ENCODE measurements around the gene FZD4.
"Not testable (repeated sequence)": the region's sequence is repeated elsewhere in the genome, so short reads cannot be mapped to it uniquely, and the experiment has no call there.

Gene FZD4

GRCh38 chr11:86972734-86973133 lies 17.5 kb upstream of the FZD4 start:
- DNase-seq, result no peak

GRCh38 chr11:86969258-86969657 lies 14.1 kb upstream of the FZD4 start:
- DNase-seq, result no peak

GRCh38 chr11:86967601-86968000 lies 12.4 kb upstream of the FZD4 start:
- not testable (repeated sequence) for DNase-seq

GRCh38 chr11:86957976-86958646 lies 2.9 kb upstream of the FZD4 start:
- peak; percentile 35 for DNase-seq

GRCh38 chr11:86956905-86957195 lies 1.7 kb upstream of the FZD4 start:
- no peak for DNase-seq

GRCh38 chr11:86955111-86955360 lies 159 bp downstream of the FZD4 start:
- DNase-seq, result no peak

- DNase-seq, result peak; percentile 71
Observed at GRCh38 chr11:86954269-86955110, 705 bp downstream of the FZD4 start.

GRCh38 chr11:86952221-86952875 lies 2.8 kb downstream of the FZD4 start:
- DNase-seq, result no peak

GRCh38 chr11:86951706-86952105 lies 3.5 kb downstream of the FZD4 start:
- no peak for DNase-seq

GRCh38 chr11:86950661-86950995 lies 4.6 kb downstream of the FZD4 start:
- no peak for DNase-seq

GRCh38 chr11:86949995-86950660 lies 5.1 kb downstream of the FZD4 start:
- DNase-seq, result no peak

GRCh38 chr11:86948733-86949132 lies 6.5 kb downstream of the FZD4 start:
- DNase-seq, result no peak

GRCh38 chr11:86947541-86947940 lies 7.7 kb downstream of the FZD4 start:
- no peak for DNase-seq

GRCh38 chr11:86943505-86943904 lies 11.7 kb downstream of the FZD4 start:
- not testable (repeated sequence) for DNase-seq

- no peak for DNase-seq
Observed at GRCh38 chr11:86941871-86942599, 13.2 kb downstream of the FZD4 start.

- DNase-seq, result no peak
Observed at GRCh38 chr11:86941077-86941870, 13.9 kb downstream of the FZD4 start.

- DNase-seq, result no peak
Observed at GRCh38 chr11:86940122-86940777, 14.9 kb downstream of the FZD4 start.

GRCh38 chr11:86938900-86939880 lies 16.0 kb downstream of the FZD4 start:
- DNase-seq, result peak; percentile 84

GRCh38 chr11:86938203-86938899 lies 16.8 kb downstream of the FZD4 start:
- no peak for DNase-seq

Data from DMS53 (cell line).